HG02885 (cell line): ENCODE data around the gene PDK2.

Source experiments
- ATAC-seq: cut with Tn5 transposase; IDR thresholded peaks from one replicate; pipeline ENCODE4 v1.9.1; 2021; ENCODE audit warnings: mild to moderate bottlenecking; ENCODE audit not compliant: unreplicated experiment, poor library complexity

Gene PDK2

GRCh38 chr17:50076591-50077235 is 18.4 kb upstream of the PDK2 start:
- ATAC-seq, result no peak

- no peak for ATAC-seq
These were observed 16.7 kb upstream of the PDK2 start for GRCh38 chr17:50078430-50078829.

DNA sequence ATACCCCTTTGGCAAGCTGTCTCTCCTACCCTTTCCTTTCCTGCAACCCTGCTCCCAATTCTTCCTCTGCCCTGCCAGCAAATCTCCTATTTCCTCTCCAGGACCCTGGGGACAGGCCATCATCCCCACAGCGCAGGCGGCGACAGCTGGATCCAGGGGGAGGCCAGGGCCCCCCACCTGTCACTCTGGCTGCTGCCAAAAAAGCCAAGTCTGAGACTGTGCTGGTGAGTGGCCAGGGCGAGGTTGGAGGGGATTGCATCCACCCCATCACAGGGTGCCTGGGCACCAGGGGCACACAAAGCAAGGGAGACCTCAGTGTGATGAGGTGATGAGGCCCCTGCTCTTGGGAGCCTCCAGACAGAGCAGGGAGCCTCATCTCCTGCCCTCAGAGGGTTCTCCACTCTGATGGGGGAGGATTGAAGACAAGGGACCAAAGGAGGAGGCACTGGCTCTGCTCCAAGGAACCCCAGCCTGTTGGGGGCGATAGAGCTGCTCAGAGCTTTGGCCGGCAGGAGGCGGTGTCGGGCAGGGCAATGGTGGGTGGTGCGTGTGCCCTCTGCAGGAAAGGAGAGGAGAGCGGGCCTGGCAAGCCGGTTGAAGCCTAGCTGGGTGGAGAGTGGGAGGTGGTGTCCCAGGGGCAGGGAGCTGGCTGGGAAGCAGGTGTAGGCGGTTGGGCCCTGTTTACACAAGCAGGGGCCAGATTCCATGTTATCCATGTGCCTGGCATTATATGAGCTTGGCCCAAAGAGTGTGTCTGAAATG is 15.6 kb upstream of the PDK2 start:
- ATAC-seq, result no peak

DNA sequence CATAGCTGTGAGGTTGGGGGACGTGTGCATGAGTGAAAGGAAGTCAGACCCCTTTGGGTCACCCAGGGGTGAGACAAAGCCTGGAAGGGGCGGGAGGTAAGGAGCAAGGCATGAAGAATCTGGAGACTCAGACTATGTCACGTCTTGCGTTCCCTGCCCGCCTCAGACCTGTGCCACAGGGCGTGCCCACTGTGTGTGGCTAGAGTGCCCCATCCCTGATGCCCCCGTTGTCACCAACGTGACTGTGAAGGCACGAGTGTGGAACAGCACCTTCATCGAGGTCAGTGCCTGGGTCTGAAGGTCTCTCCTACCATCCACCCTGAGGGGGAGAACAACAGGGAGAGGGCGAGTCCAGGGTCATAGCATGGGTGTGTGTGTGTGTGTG is 15.1 kb upstream of the PDK2 start:
- no peak for ATAC-seq

DNA sequence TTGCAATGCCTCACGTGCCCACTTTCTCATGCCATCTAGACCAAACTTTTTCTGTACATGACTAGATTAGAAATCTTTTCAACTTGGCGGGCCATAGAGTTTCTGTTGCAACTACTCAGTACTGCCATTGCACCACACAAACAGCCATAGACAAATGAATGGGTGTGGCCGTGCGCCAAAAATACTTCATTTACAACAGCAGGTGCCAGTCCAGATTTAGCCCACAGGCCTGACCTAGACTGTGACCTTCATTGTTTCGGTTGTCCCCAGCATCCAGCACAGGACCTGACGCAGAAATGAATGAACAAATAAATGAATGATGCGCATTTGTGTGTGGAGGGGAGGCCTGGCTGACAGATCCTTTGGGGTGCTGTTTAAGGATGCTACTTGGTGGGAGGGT is 14.3 kb upstream of the PDK2 start:
- ATAC-seq, result no peak

- ATAC-seq, result no peak
These were observed 13.4 kb upstream of the PDK2 start for GRCh38 chr17:50081757-50082156.

DNA sequence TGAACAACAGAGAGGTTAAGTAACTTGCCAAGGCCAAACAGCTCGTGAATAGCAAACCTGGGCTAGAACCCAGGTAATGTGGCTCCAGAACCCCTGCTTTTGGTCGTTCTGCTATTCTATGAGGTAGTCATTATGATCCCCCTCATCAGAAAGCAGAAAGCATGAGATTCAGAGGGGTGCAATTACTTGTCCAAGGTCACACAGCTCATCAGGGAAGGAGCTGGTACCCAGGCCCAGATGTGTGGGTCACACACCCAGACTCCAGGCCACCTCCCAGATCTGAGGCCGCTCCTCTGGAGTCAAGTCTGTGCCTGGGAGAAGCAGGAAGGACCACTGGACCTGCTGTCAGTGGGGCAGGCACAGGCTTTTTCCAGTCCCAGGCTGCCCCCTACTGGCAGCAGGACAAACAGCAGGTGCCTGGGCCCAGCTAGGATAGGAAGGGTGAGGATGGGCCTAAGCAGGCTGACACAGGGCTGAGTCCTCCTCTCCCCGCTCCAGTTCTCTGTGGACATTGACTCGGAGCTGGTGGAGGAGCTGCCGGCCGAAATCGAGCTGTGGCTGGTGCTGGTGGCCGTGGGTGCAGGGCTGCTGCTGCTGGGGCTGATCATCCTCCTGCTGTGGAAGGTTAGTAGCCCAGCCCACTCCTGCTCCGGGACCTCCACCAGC is 7.8 kb upstream of the PDK2 start:
- peak; percentile 66 for ATAC-seq

- ATAC-seq, result no peak
These were observed 7.2 kb upstream of the PDK2 start for GRCh38 chr17:50087912-50088405.

- ATAC-seq, result no peak
These were observed 6.0 kb upstream of the PDK2 start for GRCh38 chr17:50088952-50089825.

GRCh38 chr17:50090071-50090470 is 5.1 kb upstream of the PDK2 start:
- ATAC-seq, result no peak

GRCh38 chr17:50090971-50091917 is 3.9 kb upstream of the PDK2 start:
- ATAC-seq, result no peak

GRCh38 chr17:50091918-50092285 is 3.2 kb upstream of the PDK2 start:
- ATAC-seq, result no peak

DNA sequence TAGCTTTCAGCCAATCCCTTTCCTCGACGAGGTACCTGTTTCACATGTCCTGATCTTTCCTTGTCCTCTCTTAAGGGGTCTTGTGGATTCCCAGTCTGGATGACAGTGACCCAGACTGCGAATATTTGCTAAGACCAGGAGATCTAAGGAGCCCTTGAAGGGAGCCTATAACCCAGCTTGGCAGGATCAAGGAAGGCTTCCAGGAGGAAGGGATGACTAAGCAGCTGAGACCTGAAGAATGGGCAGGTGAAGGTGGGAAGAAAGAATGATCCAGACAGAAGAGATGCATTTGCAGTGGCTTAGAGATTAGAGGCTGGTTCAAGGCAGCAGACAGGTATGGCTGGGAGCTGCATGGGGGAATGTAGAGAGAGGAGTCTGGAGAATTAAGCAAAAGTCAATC is 1.9 kb upstream of the PDK2 start:
- ATAC-seq, result no peak

GRCh38 chr17:50093807-50094206 is 1.3 kb upstream of the PDK2 start:
- ATAC-seq, result no peak

- peak; percentile 44 for ATAC-seq
These were observed 853 bp upstream of the PDK2 start for GRCh38 chr17:50094243-50094752.

DNA sequence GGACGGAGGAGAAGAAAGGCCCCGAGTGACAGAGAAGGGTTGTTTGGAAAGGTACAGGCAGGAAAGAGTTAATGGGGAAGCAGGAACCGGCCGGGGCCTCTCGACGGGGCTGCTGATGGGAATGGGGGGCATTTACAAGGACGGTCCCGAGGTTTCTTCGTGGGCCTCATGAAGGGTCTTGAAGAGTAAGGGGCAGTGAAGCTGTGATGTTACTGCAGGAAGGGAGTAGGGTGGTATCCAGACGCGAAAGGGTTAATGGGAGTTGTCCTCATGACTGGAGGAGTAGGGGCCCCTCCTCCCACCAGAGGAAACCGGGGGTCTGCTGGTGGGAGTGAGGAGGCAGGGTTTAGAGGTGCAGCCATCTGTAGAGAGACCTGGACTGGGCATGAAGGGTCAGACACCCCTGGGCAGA is 481 bp downstream of the PDK2 start:
- ATAC-seq, result no peak

DNA sequence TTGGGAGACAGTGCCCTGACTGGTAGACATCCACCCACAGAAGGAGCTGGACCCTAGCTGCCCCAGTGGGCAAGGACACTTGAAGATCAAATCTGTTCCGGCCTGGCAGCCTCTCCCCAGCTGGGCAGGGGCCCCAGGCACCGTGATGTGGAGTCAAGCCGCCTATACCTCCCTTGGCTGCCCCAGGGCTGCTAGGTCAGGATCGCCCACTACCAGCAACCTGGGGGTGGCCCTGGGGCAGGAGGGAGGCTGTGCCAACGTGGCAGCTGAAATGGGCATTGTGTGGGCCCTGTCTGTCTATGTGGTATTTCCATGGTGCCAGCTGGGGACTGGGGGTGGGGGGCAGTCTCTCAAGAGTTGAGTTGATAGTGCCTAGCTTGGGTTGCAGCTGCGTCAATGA is 941 bp downstream of the PDK2 start:
- no peak for ATAC-seq

GRCh38 chr17:50096758-50097157 is 1.6 kb downstream of the PDK2 start:
- ATAC-seq, result no peak

- ATAC-seq, result no peak
These were observed 2.3 kb downstream of the PDK2 start for GRCh38 chr17:50097455-50097854.
